H1 (cell line): ENCODE measurements around the gene TRAPPC12. TPM values are rescaled to one million over a fixed set of nuclear protein-coding genes. Genes with fewer than 3 reads are reported as not detected.

Experiments used
- CTCF ChIA-PET: fragments of 300-600 bp; sonication (Branson Sonifier 250); formaldehyde crosslinking; loops from one replicate; lab custom pipeline; 2021; ENCODE audit not compliant: partially characterized antibody; lab: Charles Lee
- POLR2A ChIA-PET: fragments of 300-600 bp; sonication (Branson Sonifier 250); formaldehyde crosslinking; loops from one replicate; lab custom pipeline; 2021; ENCODE audit warnings: inconsistent platforms; ENCODE audit not compliant: partially characterized antibody; lab: Charles Lee
- DNase-seq, 2 experiments: peaks; one replicate each; pipeline versions ENCODE4 v3.0.0 to v3.0.0-alpha.2; 2010 to 2022; ENCODE audit warnings: low spot score in 2 of 2, low read depth in 1 of 2, mixed read lengths in 1 of 2
- FAIRE-seq: peaks from 2 replicates; lab custom pipeline; 2011; peaks lifted over from hg19 to GRCh38; lab: Jason Lieb, UNC
- H2AFZ ChIP-seq: 2 replicates; pipeline ENCODE4 v1.8.1; 2012; ENCODE audit warnings: low read length, inconsistent platforms
- H2AK5ac ChIP-seq: 2 replicates; pipeline ENCODE4 v1.6.1; 2013; ENCODE audit warnings: low read depth, low read length
- H2BK120ac ChIP-seq: replicated peaks from 2 replicates; pipeline ENCODE3; 2013; ENCODE audit warnings: low read depth, low read length, inconsistent platforms
- H2BK12ac ChIP-seq: 2 replicates; pipeline ENCODE4 v1.6.1; 2013; ENCODE audit warnings: low read depth, low read length
- H2BK15ac ChIP-seq: 2 replicates; pipeline ENCODE4 v1.6.1; 2013; ENCODE audit warnings: low read length
- H2BK20ac ChIP-seq: 2 replicates; pipeline ENCODE4 v1.6.1; 2013; ENCODE audit warnings: low read length
- H2BK5ac ChIP-seq: 2 replicates; pipeline ENCODE4 v1.6.1; 2013; ENCODE audit warnings: low read depth, low read length
- H3K14ac ChIP-seq: 2 replicates; pipeline ENCODE4 v1.6.1; 2013; ENCODE audit warnings: inconsistent platforms; ENCODE audit not compliant: insufficient read length
- H3K18ac ChIP-seq: 2 replicates; pipeline ENCODE4 v1.6.1; 2013; ENCODE audit warnings: low read length; ENCODE audit errors: extremely low read depth
- H3K23ac ChIP-seq: 2 replicates; pipeline ENCODE4 v1.6.1; 2013; ENCODE audit warnings: inconsistent platforms; ENCODE audit not compliant: insufficient read length
- H3K23me2 ChIP-seq: 2 replicates; pipeline ENCODE4 v1.6.1; 2013; ENCODE audit warnings: low read depth, low read length
- H3K27ac ChIP-seq: 2 replicates; pipeline ENCODE4 v1.6.1; 2011; ENCODE audit warnings: low read depth, low read length, inconsistent platforms
- H3K27me3 ChIP-seq, 4 experiments: replicated peaks in 1 of 4; 1 replicate in 1 of 4; 2 replicates in 3 of 4; pipeline versions ENCODE4 v1.6.1 to v1.8.1; 2011 to 2013; ENCODE audit warnings: low read length in 3 of 4, mild to moderate bottlenecking in 3 of 4, inconsistent platforms in 2 of 4, mixed read lengths in 2 of 4, moderate library complexity in 1 of 4; ENCODE audit not compliant: control insufficient read depth in 3 of 4, insufficient read depth in 3 of 4; ENCODE audit errors: extremely low read depth in 1 of 4
- H3K36me3 ChIP-seq, 4 experiments: 2 replicates each; pipeline versions ENCODE4 v1.6.1 to v1.8.1; 2011 to 2013; ENCODE audit warnings: mild to moderate bottlenecking in 4 of 4, low read length in 3 of 4, moderate library complexity in 2 of 4, control low read depth in 1 of 4, inconsistent platforms in 1 of 4; ENCODE audit not compliant: insufficient read depth in 4 of 4, control insufficient read depth in 2 of 4
- H3K4ac ChIP-seq: replicated peaks from 2 replicates; pipeline ENCODE3; 2013; ENCODE audit warnings: low read length, low read depth, mixed read lengths, inconsistent platforms; ENCODE audit not compliant: insufficient read length
- H3K4me1 ChIP-seq, 4 experiments: replicated peaks in 1 of 4; 1 replicate in 1 of 4; 2 replicates in 3 of 4; pipeline versions ENCODE4 v1.6.1 to v1.8.1; 2011 to 2013; ENCODE audit warnings: low read length in 3 of 4, inconsistent platforms in 2 of 4, mixed read lengths in 1 of 4; ENCODE audit not compliant: insufficient read depth in 4 of 4, control insufficient read depth in 3 of 4
- H3K4me2 ChIP-seq, 2 experiments: 2 replicates each; pipeline versions ENCODE4 v1.6.1 to v1.8.1; 2011 to 2013; ENCODE audit warnings: low read depth in 2 of 2, low read length in 2 of 2, control low read depth in 1 of 2, inconsistent platforms in 1 of 2, mild to moderate bottlenecking in 1 of 2; ENCODE audit not compliant: insufficient read depth in 1 of 2
- H3K4me3 ChIP-seq, 4 experiments: fragments of 200-600, 300-600 bp in 1 of 4; sonication (generic), shearing (Covaris generic), sonication (Bioruptor Twin) in 1 of 4; 2 replicates each; pipeline versions ENCODE4 v1.5.1 to v1.8.1; 2011 to 2016; ENCODE audit warnings: low read length in 4 of 4, low read depth in 3 of 4, control low read depth in 2 of 4, inconsistent platforms in 2 of 4, mild to moderate bottlenecking in 2 of 4, mixed read lengths in 1 of 4, moderate library complexity in 1 of 4; ENCODE audit not compliant: insufficient read depth in 2 of 4; ENCODE audit errors: extremely low read depth in 1 of 4
- H3K56ac ChIP-seq: replicated peaks from 2 replicates; pipeline ENCODE3; 2013; ENCODE audit warnings: low read depth, mild to moderate bottlenecking, mixed read lengths, low read length, inconsistent platforms; ENCODE audit not compliant: insufficient read length
- H3K79me1 ChIP-seq: 2 replicates; pipeline ENCODE4 v1.6.1; 2013; ENCODE audit warnings: low read depth, low read length, control low read depth
- H3K79me2 ChIP-seq, 2 experiments: 2 replicates each; pipeline versions ENCODE4 v1.6.1 to v1.8.1; 2012 to 2013; ENCODE audit warnings: low read length in 2 of 2, mild to moderate bottlenecking in 2 of 2, inconsistent platforms in 1 of 2; ENCODE audit not compliant: insufficient read depth in 2 of 2, control insufficient read depth in 1 of 2
- H3K9ac ChIP-seq, 4 experiments: replicated peaks in 1 of 4; 1 replicate in 1 of 4; 2 replicates in 3 of 4; pipeline versions ENCODE4 v1.6.1 to v1.8.1; 2011 to 2013; ENCODE audit warnings: low read depth in 3 of 4, low read length in 3 of 4, control low read depth in 2 of 4, mild to moderate bottlenecking in 2 of 4, moderate library complexity in 2 of 4, inconsistent platforms in 1 of 4; ENCODE audit errors: extremely low read depth in 1 of 4
- H3K9me3 ChIP-seq, 2 experiments: 2 replicates each; pipeline versions ENCODE4 v1.6.1 to v1.8.1; 2012 to 2013; ENCODE audit warnings: mild to moderate bottlenecking in 2 of 2, moderate library complexity in 2 of 2, control low read depth in 1 of 2, inconsistent platforms in 1 of 2, low read depth in 1 of 2, low read length in 1 of 2, mixed read lengths in 1 of 2; ENCODE audit not compliant: insufficient read depth in 2 of 2
- H4K20me1 ChIP-seq, 2 experiments: replicated peaks in 1 of 2; 2 replicates each; pipeline versions ENCODE3 to v1.8.1; 2011 to 2013; ENCODE audit warnings: inconsistent platforms in 2 of 2, low read length in 2 of 2, mild to moderate bottlenecking in 1 of 2; ENCODE audit not compliant: insufficient read depth in 2 of 2, control insufficient read depth in 1 of 2
- H4K5ac ChIP-seq: 2 replicates; pipeline ENCODE4 v1.6.1; 2013; ENCODE audit warnings: low read length, low read depth, mixed read lengths, inconsistent platforms; ENCODE audit not compliant: insufficient read length
- H4K8ac ChIP-seq: 2 replicates; pipeline ENCODE4 v1.8.0; 2013; ENCODE audit warnings: mild to moderate bottlenecking, moderate library complexity, low read length, inconsistent platforms; ENCODE audit not compliant: insufficient read depth; ENCODE audit errors: extremely low read depth
- H4K91ac ChIP-seq: replicated peaks from 2 replicates; pipeline ENCODE3; 2013; ENCODE audit warnings: low read length, mixed read lengths, inconsistent platforms; ENCODE audit not compliant: insufficient read length
- CBX5 ChIP-seq: fragments of 300-800, 300-1000 bp; sonication (generic); IDR thresholded peaks from 2 replicates; pipeline ENCODE4 v1.7.1; 2016; ENCODE audit warnings: antibody characterized with exemption, low read length, low read depth
- CBX8 ChIP-seq: fragments of 300-800, 300-1000 bp; sonication (generic); IDR thresholded peaks from 2 replicates; pipeline ENCODE4 v1.7.1; 2016; ENCODE audit warnings: low read depth, low read length, borderline replicate concordance
- CHD1 ChIP-seq: IDR thresholded peaks from 2 replicates; pipeline ENCODE4 v1.6.1; 2012; ENCODE audit warnings: low read depth, low read length, improper control_type of control experiment
- HDAC2 ChIP-seq, 2 experiments: fragments of 300-600 bp in 1 of 2; sonication (generic) in 1 of 2; IDR thresholded peaks; 2 replicates each; pipeline ENCODE4 v1.6.1; 2011 to 2012; ENCODE audit warnings: low read depth in 2 of 2, low read length in 2 of 2, mild to moderate bottlenecking in 2 of 2, moderate library complexity in 2 of 2, borderline replicate concordance in 1 of 2, inconsistent platforms in 1 of 2
- KDM5A ChIP-seq: fragments of 200-600 bp; IDR thresholded peaks from 2 replicates; pipeline ENCODE4 v1.7.1; 2012; ENCODE audit warnings: mild to moderate bottlenecking, low read length, inconsistent platforms, mixed read lengths
- RBBP5 ChIP-seq: IDR thresholded peaks from 2 replicates; pipeline ENCODE4 v1.7.1; 2012; ENCODE audit warnings: low read depth, mild to moderate bottlenecking, inconsistent platforms, low read length, moderate library complexity, borderline replicate concordance
- RFX5 ChIP-seq: IDR thresholded peaks from 2 replicates; pipeline ENCODE4 v1.6.1; 2011; ENCODE audit warnings: low read depth, low read length, improper control_type of control experiment, borderline replicate concordance
- RXRA ChIP-seq: IDR thresholded peaks from 2 replicates; pipeline ENCODE4 v1.6.1; 2011; ENCODE audit warnings: low read depth, mild to moderate bottlenecking, low read length, moderate library complexity; ENCODE audit not compliant: insufficient read depth
- SIRT6 ChIP-seq: IDR thresholded peaks from one replicate; pipeline ENCODE4 v1.7.1; 2012; ENCODE audit warnings: low read length, inconsistent platforms
- SIX5 ChIP-seq: IDR thresholded peaks from 2 replicates; pipeline ENCODE4 v1.6.1; 2011; ENCODE audit warnings: mild to moderate bottlenecking, low read depth, low read length
- SRF ChIP-seq: IDR thresholded peaks from 2 replicates; pipeline ENCODE4 v1.6.1; 2011; ENCODE audit warnings: mild to moderate bottlenecking, low read depth, low read length, moderate library complexity
- WGBS, 2 experiments: shearing (Covaris generic) in 1 of 2; methylation state at CpG; one replicate each; pipeline versions ENCODE4 v1.1.6 to v1.1.7; 2013 to 2015; ENCODE audit warnings: low lambda C conversion rate in 2 of 2, mixed read lengths in 2 of 2, inconsistent platforms in 1 of 2, low coverage in 1 of 2, missing lambda C conversion rate in 1 of 2; ENCODE audit not compliant: insufficient replicate concordance in 2 of 2, insufficient coverage in 1 of 2, insufficient read length in 1 of 2; ENCODE audit errors: extremely low coverage in 1 of 2, missing lambda C conversion rate in 1 of 2; 5-methylcytosine and 5-hydroxymethylcytosine counted together
- polyA plus RNA-seq, 7 experiments: library from polyadenylated mRNA; depleted of rRNA in 3 of 7; stranded (reverse) in 5 of 7; unstranded in 2 of 7; fragments of >200 nt in 5 of 7; fragments of 200-250 nt in 2 of 7; gene quantifications; 1 replicate in 5 of 7; 2 replicates in 1 of 7; 4 replicates in 1 of 7; pipeline versions ENCODE4 v1.2.1 to v1.2.3, GENCODE V29; 2011 to 2013; ENCODE audit warnings: missing spikeins in 2 of 7, mixed read lengths in 2 of 7
- total RNA-seq: library from RNA; stranded (reverse); fragmentation: NEBNext Ultra II Directional; extraction: Animal tissue kit (Norgen Biotek cat#: 25700); gene quantifications from 2 replicates; pipeline ENCODE4 v1.2.1, GENCODE V29; 2021

TRAPPC12 gene
- total and polyA plus RNA-seq, 2 of the 8 experiments (the other 6 are each of a cell fraction or from before 2014, with no cell fraction given): 35.0 to 67.3 TPM

DNA sequence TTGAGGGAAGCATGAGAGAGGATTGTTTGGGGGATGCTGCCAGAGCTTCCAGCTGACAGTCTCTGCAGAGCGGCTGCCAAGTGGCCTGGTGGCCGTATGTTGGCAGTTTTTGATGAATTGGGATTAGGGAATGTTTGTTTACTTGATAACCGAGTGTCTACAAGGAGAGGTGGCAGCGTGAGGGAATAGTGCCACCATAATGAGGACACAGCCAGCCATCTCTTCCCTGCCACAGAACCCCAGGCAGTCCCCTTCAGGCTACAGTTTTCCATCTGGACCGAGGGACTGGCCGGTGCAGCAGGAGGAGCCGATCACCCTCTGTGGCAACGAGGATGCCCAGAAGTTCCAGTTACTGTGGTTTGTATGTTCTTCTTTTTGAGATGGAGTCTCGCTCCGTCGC is 55.2 kb downstream of the TRAPPC12 start:
- no peak overlapping the region for H2BK20ac ChIP-seq
- peaks cover 3 to 4% of the 10 kb centered on the region in 2 experiments for H4K20me1 ChIP-seq
- H4K5ac ChIP-seq: no peak overlapping the region
- no peak overlapping the region for H3K27ac ChIP-seq
- no peak overlapping the region for H2AFZ ChIP-seq
- no peaks in the 10 kb centered on the region for H3K79me2 ChIP-seq
- H3K4me1 ChIP-seq: peaks cover 0 to 4% (median under 1%) of the 10 kb centered on the region in 4 experiments; a peak in 2 of 7 replicates
- CTCF ChIA-PET: interaction anchor here (0.8 to 4.1 kb wide), 4 partner anchors 9 to 48 kb away, joined by 3 to 48 read pairs (median 11); no protein-coding TSS in a partner anchor
- H2BK120ac ChIP-seq: no peak overlapping the region
- no peak overlapping the region for H3K9ac ChIP-seq
- no peak overlapping the region for H2BK12ac ChIP-seq
- H2BK5ac ChIP-seq: no peak overlapping the region
- no peak for DNase-seq
- H3K23ac ChIP-seq: no peak overlapping the region
- H3K56ac ChIP-seq: no peak overlapping the region
- H3K4me3 ChIP-seq: no peak overlapping the region
- whole genome bisulfite sequencing, 2 experiments: 94% methylated on average over 10 of the region's 11 CpGs; no CpG with 5 or more reads in 1 of the 2 experiments
- H3K18ac ChIP-seq: no peak overlapping the region
- no peak overlapping the region for H4K8ac ChIP-seq
- H3K4ac ChIP-seq: no peak overlapping the region
- FAIRE-seq: no peak
- no peak overlapping the region for H3K4me2 ChIP-seq
- no peaks in the 10 kb centered on the region for H3K23me2 ChIP-seq
- no peaks in the 10 kb centered on the region for H3K9me3 ChIP-seq
- POLR2A ChIA-PET: interaction anchor here (1.4 kb wide), 1 partner anchor 11 kb away, joined by 4 read pairs; no protein-coding TSS in a partner anchor
- H3K27me3 ChIP-seq: no peaks in the 10 kb centered on the region
- H3K14ac ChIP-seq: no peak overlapping the region
- TF ChIP-seq CBX5: no peak
- TF ChIP-seq CBX8: no peak
- no peak for TF ChIP-seq SIX5
- no peak for TF ChIP-seq SRF
- TF ChIP-seq CHD1: no peak
- no peak for TF ChIP-seq RXRA
- no peak for TF ChIP-seq SIRT6
- TF ChIP-seq RBBP5: no peak
- TF ChIP-seq HDAC2 (IDR thresholded peaks at IDR 0.05; ENCODE audit: borderline replicate concordance in 1 of 2, low read depth in 2 of 2, low read length in 2 of 2): no peak
- no peak for TF ChIP-seq RFX5
- TF ChIP-seq KDM5A: no peak
- no peak overlapping the region for H2BK15ac ChIP-seq
- H4K91ac ChIP-seq: no peak overlapping the region
- peaks cover 0 to 4% (median 0%) of the 10 kb centered on the region in 4 experiments; a peak in 3 of 8 replicates for H3K36me3 ChIP-seq
- no peak overlapping the region for H2AK5ac ChIP-seq
- H3K79me1 ChIP-seq: no peaks in the 10 kb centered on the region
